ENCODE measurements around the gene IL1F10.

The IL1F10 gene

GRCh38 chr2:113028112-113028511 is 39.7 kb upstream of the IL1F10 start:
- no peak for DNase-seq (ENCODE audit: low read depth, low spot score)
- H3K4me3 ChIP-seq (ENCODE audit: low read depth, low read length) = no peak overlapping the region
- no peak for TF ChIP-seq CTCF (IDR thresholded peaks at IDR 0.05; ENCODE audit: insufficient read depth, low read length, missing control alignments)
- CTCF ChIA-PET = interaction anchor here (0.6 kb wide), 1 partner anchor 170 kb away, joined by 3 read pairs; no protein-coding TSS in a partner anchor
- POLR2A ChIA-PET = no interaction called here

- CTCF ChIA-PET = no interaction called here
- POLR2A ChIA-PET = no interaction called here
- no peak for DNase-seq (ENCODE audit: low read depth, low spot score)
- no peak overlapping the region for H3K4me3 ChIP-seq (ENCODE audit: low read depth, low read length)
- no peak for TF ChIP-seq CTCF (IDR thresholded peaks at IDR 0.05; ENCODE audit: insufficient read depth, low read length, missing control alignments)
These were observed 35.0 kb upstream of the IL1F10 start for GRCh38 chr2:113032737-113033136.

GRCh38 chr2:113034016-113034415 is 33.8 kb upstream of the IL1F10 start:
- no peak for TF ChIP-seq CTCF (IDR thresholded peaks at IDR 0.05; ENCODE audit: insufficient read depth, low read length, missing control alignments)
- POLR2A ChIA-PET = no interaction called here

GRCh38 chr2:113036763-113037162 is 31.0 kb upstream of the IL1F10 start:
- TF ChIP-seq CTCF (IDR thresholded peaks at IDR 0.05; ENCODE audit: insufficient read depth, low read length, missing control alignments) = no peak
- DNase-seq (ENCODE audit: low read depth, low spot score) = no peak
- no peak overlapping the region for H3K4me3 ChIP-seq (ENCODE audit: low read depth, low read length)
- CTCF ChIA-PET = no interaction called here
- POLR2A ChIA-PET = no interaction called here

More at GRCh38 chr2:113034016-113034415, 33.8 kb upstream of the IL1F10 start:
- CTCF ChIA-PET = no interaction called here
- DNase-seq (ENCODE audit: low read depth, low spot score) = no peak
- H3K4me3 ChIP-seq (ENCODE audit: low read depth, low read length) = no peak overlapping the region

GRCh38 chr2:113038291-113038690 is 29.5 kb upstream of the IL1F10 start:
- no peak for TF ChIP-seq CTCF (IDR thresholded peaks at IDR 0.05; ENCODE audit: insufficient read depth, low read length, missing control alignments)
- ChIA-PET CTCF (no interaction called here), POLR2A (no interaction called here)

GRCh38 chr2:113039158-113039557 is 28.6 kb upstream of the IL1F10 start:
- H3K4me3 ChIP-seq (ENCODE audit: low read depth, low read length) = no peak overlapping the region
- POLR2A ChIA-PET = no interaction called here
- DNase-seq (ENCODE audit: low read depth, low spot score) = no peak
- no peak for TF ChIP-seq CTCF (IDR thresholded peaks at IDR 0.05; ENCODE audit: insufficient read depth, low read length, missing control alignments)
- CTCF ChIA-PET = no interaction called here

More at GRCh38 chr2:113038291-113038690, 29.5 kb upstream of the IL1F10 start:
- no peak overlapping the region for H3K4me3 ChIP-seq (ENCODE audit: low read depth, low read length)
- no peak for DNase-seq (ENCODE audit: low read depth, low spot score)

Data from AG04449 (cell line).